Uterus (tissue), 2 donors: ENCODE measurements around the gene ZNF423.

Experiments used
- POLR2A ChIP-seq, 2 donors: fragments of 450-650 bp; IDR thresholded peaks; one replicate each; pipeline ENCODE4 v1.6.1; 2016; ENCODE audit warnings: antibody characterized with exemption in 2 of 2, mild to moderate bottlenecking in 1 of 2, moderate library complexity in 1 of 2
- TF ChIP-seq, protein P1 (sequence below), 4 experiments: fragments of 200-600 bp in 2 of 4; fragments of 450-650 bp in 2 of 4; sonication (generic) in 2 of 4; IDR thresholded peaks; one replicate each; pipeline ENCODE4 v1.5.1; 2016 to 2019; ENCODE audit warnings: antibody characterized with exemption in 4 of 4, mild to moderate bottlenecking in 2 of 4, moderate library complexity in 1 of 4

GRCh38 chr16:49542391-49542891 is 313.5 kb downstream of the ZNF423 start:
- TF ChIP-seq POLR2A (IDR thresholded peaks at IDR 0.05) = no peak
- TF ChIP-seq, protein P1, sequence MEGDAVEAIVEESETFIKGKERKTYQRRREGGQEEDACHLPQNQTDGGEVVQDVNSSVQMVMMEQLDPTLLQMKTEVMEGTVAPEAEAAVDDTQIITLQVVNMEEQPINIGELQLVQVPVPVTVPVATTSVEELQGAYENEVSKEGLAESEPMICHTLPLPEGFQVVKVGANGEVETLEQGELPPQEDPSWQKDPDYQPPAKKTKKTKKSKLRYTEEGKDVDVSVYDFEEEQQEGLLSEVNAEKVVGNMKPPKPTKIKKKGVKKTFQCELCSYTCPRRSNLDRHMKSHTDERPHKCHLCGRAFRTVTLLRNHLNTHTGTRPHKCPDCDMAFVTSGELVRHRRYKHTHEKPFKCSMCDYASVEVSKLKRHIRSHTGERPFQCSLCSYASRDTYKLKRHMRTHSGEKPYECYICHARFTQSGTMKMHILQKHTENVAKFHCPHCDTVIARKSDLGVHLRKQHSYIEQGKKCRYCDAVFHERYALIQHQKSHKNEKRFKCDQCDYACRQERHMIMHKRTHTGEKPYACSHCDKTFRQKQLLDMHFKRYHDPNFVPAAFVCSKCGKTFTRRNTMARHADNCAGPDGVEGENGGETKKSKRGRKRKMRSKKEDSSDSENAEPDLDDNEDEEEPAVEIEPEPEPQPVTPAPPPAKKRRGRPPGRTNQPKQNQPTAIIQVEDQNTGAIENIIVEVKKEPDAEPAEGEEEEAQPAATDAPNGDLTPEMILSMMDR (IDR thresholded peaks at IDR 0.05) = no peak
